GM12878 (cell line): ENCODE results near the gene LRRC56. TPM values are rescaled to one million over a fixed set of nuclear protein-coding genes. Genes with fewer than 3 reads are reported as not detected.

Source experiments
- ATAC-seq: fragments of 200-7000 bp; cut with Tn5 transposase; 3 replicates; pipeline ENCODE4 v1.9.1; 2020; ENCODE audit warnings: mild to moderate bottlenecking, moderate library complexity
- BruUV-seq: library from RNA; stranded (reverse); fragments of 400-500 nt; replicated peaks from 2 replicates; lab custom pipeline; 2021; lab: Mats Ljungman, UMichigan
- CTCF ChIA-PET: fragments of 300-600 bp; sonication (Branson Sonifier 250); formaldehyde crosslinking; extraction: SDS; loops from one replicate; lab custom pipeline; 2021; ENCODE audit warnings: inconsistent platforms; lab: Yijun Ruan, JAX
- POLR2A ChIA-PET: fragments of 350-600 bp; formaldehyde crosslinking; extraction: SDS; loops from one replicate; lab custom pipeline; 2021; ENCODE audit warnings: inconsistent platforms; lab: Charles Lee
- RAD21 ChIA-PET: fragments of 300-600 bp; sonication (Branson Sonifier 250); formaldehyde crosslinking; loops from one replicate; lab custom pipeline; 2023; ENCODE audit warnings: antibody characterized with exemption; ENCODE audit not compliant: unreplicated experiment; lab: Charles Lee
- SMC1A ChIA-PET: fragments of 300-600 bp; sonication (Branson Sonifier 250); formaldehyde crosslinking; loops from one replicate; lab custom pipeline; 2023; ENCODE audit not compliant: unreplicated experiment, uncharacterized antibody; lab: Charles Lee
- DNase-seq: peaks from one replicate; pipeline ENCODE4 v3.0.0-alpha.2; 2011; ENCODE audit warnings: low read depth, low spot score
- FAIRE-seq: peaks from 3 replicates; lab custom pipeline; 2011; peaks lifted over from hg19 to GRCh38; lab: Jason Lieb, UNC
- H2AFZ ChIP-seq: 2 replicates; pipeline ENCODE4 v1.6.0; 2011; ENCODE audit warnings: low read depth, low read length, control low read depth; ENCODE audit not compliant: control insufficient read depth
- H3K27ac ChIP-seq: 2 replicates; pipeline ENCODE4 v1.5.1; 2011; ENCODE audit warnings: control low read depth; ENCODE audit not compliant: control insufficient read depth, insufficient read depth
- H3K27me3 ChIP-seq, 2 experiments: replicated peaks in 1 of 2; 2 replicates each; pipeline versions ENCODE4 v1.6.0 to v1.6.1; 2011; ENCODE audit warnings: low read length in 1 of 2; ENCODE audit not compliant: control insufficient read depth in 2 of 2, insufficient read depth in 2 of 2
- H3K36me3 ChIP-seq, 2 experiments: 2 replicates each; pipeline ENCODE4 v1.5.1; 2011; ENCODE audit warnings: low read length in 1 of 2; ENCODE audit not compliant: control insufficient read depth in 2 of 2, insufficient read depth in 2 of 2
- H3K4me1 ChIP-seq: 2 replicates; pipeline ENCODE4 v1.6.1; 2011; ENCODE audit warnings: mild to moderate bottlenecking, low read length, moderate library complexity, mixed read lengths; ENCODE audit not compliant: control insufficient read depth, insufficient read depth
- H3K4me2 ChIP-seq: 2 replicates; pipeline ENCODE4 v1.6.0; 2011; ENCODE audit warnings: control low read depth; ENCODE audit not compliant: control insufficient read depth, insufficient read depth
- H3K4me3 ChIP-seq: fragments of 200-600 bp; sonication (generic); 2 replicates; pipeline ENCODE4 v1.5.1; 2016
- H3K79me2 ChIP-seq: 2 replicates; pipeline ENCODE4 v1.6.0; 2011; ENCODE audit warnings: low read length; ENCODE audit not compliant: control insufficient read depth, insufficient read depth
- H3K9ac ChIP-seq: 2 replicates; pipeline ENCODE4 v1.8.0; 2011; ENCODE audit warnings: low read length, control low read depth, mixed read lengths; ENCODE audit not compliant: control insufficient read depth, insufficient read depth
- H3K9me3 ChIP-seq: replicated peaks from 3 replicates; pipeline ENCODE4 v1.5.1; 2011; ENCODE audit warnings: mild to moderate bottlenecking, low read length; ENCODE audit not compliant: control insufficient read depth, insufficient read depth
- H4K20me1 ChIP-seq: 2 replicates; pipeline ENCODE4 v1.6.0; 2011; ENCODE audit not compliant: control insufficient read depth, insufficient read depth
- ATF2 ChIP-seq: IDR thresholded peaks from 2 replicates; pipeline ENCODE4 v1.6.1; 2012; ENCODE audit warnings: low read length, inconsistent platforms
- BRCA1 ChIP-seq: IDR thresholded peaks from 2 replicates; pipeline ENCODE4 v1.6.1; 2011; ENCODE audit warnings: low read depth, low read length, improper control_type of control experiment
- CHD4 ChIP-seq: fragments of 200-600 bp; sonication (generic); IDR thresholded peaks from 2 replicates; pipeline ENCODE4 v1.6.1; 2016; ENCODE audit warnings: mild to moderate bottlenecking
- CREB1 ChIP-seq: IDR thresholded peaks from 2 replicates; pipeline ENCODE4 v1.6.1; 2012; ENCODE audit warnings: low read depth, mild to moderate bottlenecking, inconsistent platforms
- E4F1 ChIP-seq: fragments of 450-650 bp; IDR thresholded peaks from 2 replicates; pipeline ENCODE4 v1.6.1; 2018; ENCODE audit warnings: borderline replicate concordance, mild to moderate bottlenecking; ENCODE audit not compliant: partially characterized antibody
- FOXM1 ChIP-seq: IDR thresholded peaks from 2 replicates; pipeline ENCODE4 v1.6.1; 2012; ENCODE audit warnings: low read depth, mild to moderate bottlenecking, inconsistent platforms, low read length, moderate library complexity
- IKZF1 ChIP-seq: fragments of 450-650 bp; conservative IDR thresholded peaks from 2 replicates; pipeline ENCODE4 v1.6.1; 2017; ENCODE audit warnings: antibody characterized with exemption, mild to moderate bottlenecking
- MYB ChIP-seq: fragments of 150-350 bp; IDR thresholded peaks from 2 replicates; pipeline ENCODE4 v1.6.1; 2014; ENCODE audit warnings: mild to moderate bottlenecking, low read depth, low read length, borderline replicate concordance
- PAX5 ChIP-seq: IDR thresholded peaks from 2 replicates; pipeline ENCODE4 v1.6.1; 2011; ENCODE audit warnings: low read depth, low read length, borderline replicate concordance
- PAX8 ChIP-seq: fragments of 450-650 bp; IDR thresholded peaks from 2 replicates; pipeline ENCODE4 v1.6.1; 2017; ENCODE audit warnings: mild to moderate bottlenecking, moderate library complexity
- POLR2A ChIP-seq: IDR thresholded peaks from 2 replicates; pipeline ENCODE4 v1.6.1; 2011; ENCODE audit warnings: low read depth, mild to moderate bottlenecking, low read length
- SP1 ChIP-seq: IDR thresholded peaks from one replicate; pipeline ENCODE4 v1.6.1; 2011; ENCODE audit warnings: low read depth, low read length
- TCF12 ChIP-seq: IDR thresholded peaks from 2 replicates; pipeline ENCODE4 v1.6.1; 2011; ENCODE audit warnings: low read depth, mild to moderate bottlenecking, low read length
- ZNF24 ChIP-seq: fragments of 450-650 bp; IDR thresholded peaks from 2 replicates; pipeline ENCODE4 v1.6.1; 2017; ENCODE audit warnings: antibody characterized with exemption, mild to moderate bottlenecking
- ZNF687 ChIP-seq: fragments of 450-650 bp; IDR thresholded peaks from 2 replicates; pipeline ENCODE4 v1.6.1; 2017; ENCODE audit warnings: mild to moderate bottlenecking, moderate library complexity
- WGBS: methylation state at CpG from one replicate; pipeline ENCODE4 v1.1.6; 2016; ENCODE audit warnings: low lambda C conversion rate; ENCODE audit not compliant: insufficient replicate concordance, insufficient coverage; ENCODE audit errors: missing lambda C conversion rate; 5-methylcytosine and 5-hydroxymethylcytosine counted together
- in situ Hi-C: fragments of 300-500 bp; cut with MboI; formaldehyde crosslinking; loops from 9 replicates; pipeline ENCODE4 v1.14.3; 2018; ENCODE audit warnings: mixed read lengths
- intact Hi-C: fragments of 100-400 bp; cut with micrococcal nuclease; formaldehyde crosslinking; loops from one replicate; pipeline ENCODE4 v1.14.2; 2022; ENCODE audit not compliant: unreplicated experiment
- polyA plus RNA-seq, 11 experiments: library from polyadenylated mRNA; depleted of rRNA in 4 of 11; unstranded in 6 of 11; stranded (reverse) in 5 of 11; fragments of >200 nt; fragmentation: Nextera tagmentation in 4 of 11; fragmentation: Illumina TruSeq in 1 of 11; extraction: Ambion mirVana in 4 of 11; extraction: Trizol in 1 of 11; gene quantifications; 1 replicate in 1 of 11; 2 replicates in 10 of 11; pipeline versions ENCODE4 v1.2.1 to v1.2.3, GENCODE V29; 2011 to 2016; ENCODE audit warnings: inconsistent platforms in 2 of 11, missing spikeins in 2 of 11, low read depth in 1 of 11
- total RNA-seq, 4 experiments: library from RNA; depleted of rRNA in 3 of 4; stranded (reverse); fragments of >200 nt in 3 of 4; fragmentation: Illumina TruSeq in 1 of 4; extraction: Trizol in 1 of 4; gene quantifications; 2 replicates each; pipeline versions ENCODE4 v1.2.1 to v1.2.3, GENCODE V29; 2013 to 2021

LRRC56 gene
- total and polyA plus RNA-seq, 10 of the 15 experiments (the other 5 are each of a cell fraction or from before 2014, with no cell fraction given) = 0.02 to 1.9 (median 0.75) TPM; not detected in 1

- H3K4me1 ChIP-seq = peaks cover 16% of the 10 kb centered on the region
- H3K9me3 ChIP-seq = no peaks in the 10 kb centered on the region
- intact Hi-C loops (no loop called here), in situ Hi-C loops (no loop called here)
- RAD21 ChIA-PET = interaction anchor here (0.7 to 1.5 kb wide), 7 partner anchors 20 to 150 kb away, joined by 3 to 6 read pairs (median 5); partner anchors contain the start of genes DEAF1, HRAS and TMEM80
- CTCF ChIA-PET = interaction anchor here (0.7 to 1.5 kb wide), 4 partner anchors 40 to 148 kb away, joined by 3 to 6 read pairs (median 4); partner anchors contain the start of gene HRAS
- peak within 1 kb of the TSS; percentile 100 for H2AFZ ChIP-seq
- DNase-seq = peak; percentile 66
- peak within 1 kb of the TSS; percentile 99 for H3K9ac ChIP-seq
- WGBS = under 1% methylated on average over 41 of the region's 99 CpGs
- H3K79me2 ChIP-seq = peaks cover 45% of the 10 kb centered on the region
- H3K27ac ChIP-seq = peak within 1 kb of the TSS; percentile 100
- POLR2A ChIA-PET = interaction anchor here (0.7 to 1.2 kb wide), 11 partner anchors 11 to 150 kb away, joined by 3 to 15 read pairs (median 4); partner anchors contain the start of genes DEAF1, HRAS, IRF7 and LRRC56
- H3K4me2 ChIP-seq = peak within 1 kb of the TSS; percentile 97
- H3K36me3 ChIP-seq = peaks cover under 1 to 2% of the 10 kb centered on the region in 2 experiments
- peaks cover 28% of the 10 kb centered on the region for H4K20me1 ChIP-seq
- BruUV-seq = no TSS peak
- FAIRE-seq = peak; percentile 96
- H3K4me3 ChIP-seq = peak within 1 kb of the TSS; percentile 86
- H3K27me3 ChIP-seq = peaks cover 0 to 3% of the 10 kb centered on the region in 2 experiments; a peak in 2 of 4 replicates
- ATAC-seq = peak; percentile 95
- SMC1A ChIA-PET = interaction anchor here (0.7 to 0.9 kb wide), 3 partner anchors 38 to 120 kb away, joined by 3 read pairs; partner anchors contain the start of genes HRAS and TMEM80
- TF ChIP-seq MYB = no peak
- peak; percentile 84 for TF ChIP-seq SP1
- peak; percentile 91 for TF ChIP-seq E4F1
- peak; percentile 95 for TF ChIP-seq PAX5
- TF ChIP-seq FOXM1 = no peak; the same call in 1 of the 2 replicates
- 0 out of 2 replicates have a peak, but pooled peaks have one; percentile 7 for TF ChIP-seq TCF12
- TF ChIP-seq ZNF687 = no peak; the same call in 1 of the 2 replicates
- TF ChIP-seq CREB1 = peak; percentile 60
- TF ChIP-seq BRCA1 = no peak
- no peak for TF ChIP-seq ATF2
- peak; percentile 89 for TF ChIP-seq POLR2A
- TF ChIP-seq IKZF1 = peak; percentile 76
- TF ChIP-seq ZNF24 = peak; percentile 69
- TF ChIP-seq PAX8 = no peak
- TF ChIP-seq CHD4 = no peak
These were observed 38.9 kb downstream of the LRRC56 start, which contains the start of gene PHRF1 for GRCh38 chr11:575996-576768. Gene PHRF1, plus strand, starts transcription at chr11:576470. Its CDS starts 5,043 bp downstream, at chr11:581513.
